GM23338 (cell line): ENCODE results near the gene HRAS.

ENCODE experiments used
- CREB1 ChIP-seq: fragments of 250-450 bp; sonication (Bioruptor Pico); IDR thresholded peaks from 2 replicates; pipeline ENCODE4 v1.5.0; 2020; ENCODE audit warnings: low read depth, mild to moderate bottlenecking, moderate library complexity
- CTCF ChIP-seq, 2 experiments: fragments of 200-600 bp in 1 of 2; sonication (generic) in 1 of 2; conservative IDR thresholded peaks; 2 replicates each; pipeline versions ENCODE4 v1.5.1 to v1.6.1; 2016 to 2017; ENCODE audit warnings: antibody characterized with exemption in 2 of 2, low read depth in 2 of 2, mild to moderate bottlenecking in 2 of 2, moderate library complexity in 1 of 2
- EZH2 ChIP-seq: fragments of 200-600 bp; sonication (generic); IDR thresholded peaks from one replicate; pipeline ENCODE4 v1.8.0; 2017; ENCODE audit warnings: antibody characterized with exemption, mild to moderate bottlenecking, low read depth; ENCODE audit not compliant: unreplicated experiment
- EZH2phosphoT487 ChIP-seq: fragments of 200-600 bp; sonication (generic); IDR thresholded peaks from one replicate; pipeline ENCODE4 v1.8.1; 2018; ENCODE audit warnings: antibody characterized with exemption; ENCODE audit not compliant: unreplicated experiment
- JUNB ChIP-seq: IDR thresholded peaks from one replicate; pipeline ENCODE4 v1.6.1; 2016; ENCODE audit warnings: antibody characterized with exemption; ENCODE audit not compliant: unreplicated experiment
- POLR2AphosphoS5 ChIP-seq: IDR thresholded peaks from 2 replicates; pipeline ENCODE4 v1.6.1; 2016; ENCODE audit warnings: antibody characterized with exemption, low read depth
- REST ChIP-seq: IDR thresholded peaks from one replicate; pipeline ENCODE4 v1.6.1; 2018; ENCODE audit warnings: antibody characterized with exemption; ENCODE audit not compliant: unreplicated experiment
- STAT1 ChIP-seq: IDR thresholded peaks from one replicate; pipeline ENCODE4 v1.6.1; 2016; ENCODE audit warnings: antibody characterized with exemption; ENCODE audit not compliant: unreplicated experiment

- no peak for TF ChIP-seq EZH2
- no peak for TF ChIP-seq CTCF (conservative IDR thresholded peaks at IDR 0.05; ENCODE audit: low read depth in 2 of 2)
- no peak for TF ChIP-seq CREB1 (CRISPR knock-in tag)
- TF ChIP-seq POLR2AphosphoS5 = no peak
- TF ChIP-seq REST = no peak
- no peak for TF ChIP-seq EZH2phosphoT487
- TF ChIP-seq JUNB = no peak
- no peak for TF ChIP-seq STAT1
Observed at GRCh38 chr11:577611-577894, 42.2 kb upstream of the HRAS start.
